Measurements from ENCODE around the gene QDPR.

Gene QDPR

GRCh38 chr4:17526695-17527477 lies 15.0 kb upstream of the QDPR start:
- DNase-seq, result no peak

- no peak for DNase-seq
These were observed 11.8 kb upstream of the QDPR start for GRCh38 chr4:17523662-17524061.

DNA sequence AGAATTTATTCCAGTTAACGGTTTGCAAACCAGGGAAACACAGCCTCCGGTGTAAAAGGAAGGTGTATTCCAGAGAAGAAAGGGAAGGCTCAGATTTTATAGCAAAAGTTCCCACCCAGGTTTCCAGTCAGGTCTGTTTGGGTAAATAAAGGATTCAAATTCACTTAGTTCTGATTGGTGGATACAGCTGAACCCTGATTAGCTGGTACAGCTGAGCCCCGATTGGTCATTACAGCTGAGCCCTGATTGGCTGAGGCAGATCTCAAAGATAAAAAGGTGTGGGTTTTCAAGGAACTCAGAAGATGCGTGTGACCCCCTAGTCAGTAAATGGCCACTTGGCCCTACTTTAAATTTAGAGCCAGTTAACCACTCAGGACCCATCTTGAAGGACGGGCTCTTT lies 9.7 kb upstream of the QDPR start:
- no peak for DNase-seq

GRCh38 chr4:17517664-17518063 lies 5.8 kb upstream of the QDPR start:
- DNase-seq, result no peak

DNA sequence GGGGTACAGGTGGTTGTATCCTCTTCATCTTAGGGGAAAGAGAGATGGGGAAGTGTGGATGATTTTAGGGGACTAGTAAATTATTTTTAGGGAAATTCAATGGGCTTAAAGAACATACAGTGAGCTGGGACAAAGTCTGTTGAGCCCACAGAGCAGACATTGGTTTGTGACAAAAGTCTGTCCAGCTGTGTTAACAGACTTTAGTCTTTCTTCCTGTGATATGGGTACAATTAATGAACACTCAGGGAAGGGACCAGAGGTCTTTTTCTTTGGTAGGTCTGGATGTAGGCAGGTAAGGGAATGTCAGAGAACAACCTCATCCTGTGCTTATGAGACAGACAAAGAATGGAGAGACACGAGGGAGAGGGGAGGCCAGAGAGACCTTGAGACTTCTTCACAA lies 5.1 kb upstream of the QDPR start:
- DNase-seq, result no peak

DNA sequence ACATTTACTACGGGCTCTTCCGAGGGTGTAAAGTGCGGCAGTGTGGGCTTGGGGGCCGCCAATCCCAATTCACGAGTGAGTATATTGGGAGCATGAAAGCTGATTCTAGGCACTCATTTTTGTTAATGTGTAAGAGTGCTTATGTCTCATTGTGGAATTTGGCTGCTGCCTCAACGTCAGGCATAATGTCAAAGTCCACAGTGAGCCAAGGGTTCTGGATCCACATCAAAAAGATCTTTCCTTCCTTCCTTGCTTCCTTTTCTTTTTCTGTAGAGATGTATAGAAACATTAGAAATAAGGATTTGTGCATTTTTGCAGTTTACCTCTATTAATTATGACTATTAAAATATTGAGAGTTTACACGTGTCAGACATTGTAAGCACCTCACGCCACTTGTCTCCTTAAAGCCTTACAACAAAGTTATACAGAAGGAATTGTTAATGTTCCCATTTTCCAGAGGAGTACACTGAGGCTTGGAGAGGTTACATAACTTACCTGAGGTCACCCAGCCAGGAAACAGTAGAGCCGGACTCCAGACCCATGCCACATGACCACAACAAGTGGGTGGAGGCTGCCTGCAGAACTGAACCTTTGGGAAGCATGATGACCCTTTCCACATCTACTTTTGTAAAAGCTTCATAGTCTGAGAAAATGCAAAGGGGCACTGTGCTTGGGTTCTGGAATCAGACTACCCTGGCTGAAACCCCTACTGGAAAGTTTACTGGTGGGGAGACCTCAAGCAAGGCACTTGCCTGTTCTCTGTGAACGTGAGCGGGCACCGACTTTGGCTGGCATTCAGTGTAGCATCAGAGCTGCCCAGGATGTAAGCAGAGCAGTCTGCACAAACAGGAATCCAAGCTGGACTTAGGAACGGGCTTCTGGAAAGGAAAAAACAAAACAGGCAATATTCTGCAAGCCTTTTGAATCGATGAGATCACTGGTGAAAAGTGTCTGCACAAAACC lies 3.8 kb upstream of the QDPR start:
- no peak for DNase-seq

DNA sequence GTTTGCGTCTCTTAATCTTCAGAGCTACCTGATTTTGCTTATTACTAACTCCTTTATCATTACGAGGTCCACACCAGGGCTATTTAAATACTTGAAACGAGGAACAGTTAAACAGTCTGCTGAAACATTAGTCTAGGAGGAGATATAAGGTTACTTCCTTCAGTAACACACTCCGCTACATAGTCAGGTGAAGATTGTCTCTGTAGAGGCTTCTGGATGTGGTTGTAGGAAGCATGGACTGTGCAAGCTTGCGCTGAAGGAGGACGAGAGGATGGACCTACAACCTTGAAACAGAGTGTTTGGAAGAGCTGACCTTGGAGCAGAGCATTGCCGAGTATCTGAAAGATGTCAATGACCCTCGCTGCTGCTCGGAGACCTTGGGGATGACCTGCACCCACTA lies 3.0 kb upstream of the QDPR start, which contains the start of gene CLRN2:
Gene CLRN2, plus strand, starts transcription at position 301 of the 400 bp plus-strand sequence. CDS start 102 bp downstream, outside the sequence.
- DNase-seq, result no peak

- DNase-seq, result no peak
These were observed 1.2 kb upstream of the QDPR start for GRCh38 chr4:17512973-17513665.

DNA sequence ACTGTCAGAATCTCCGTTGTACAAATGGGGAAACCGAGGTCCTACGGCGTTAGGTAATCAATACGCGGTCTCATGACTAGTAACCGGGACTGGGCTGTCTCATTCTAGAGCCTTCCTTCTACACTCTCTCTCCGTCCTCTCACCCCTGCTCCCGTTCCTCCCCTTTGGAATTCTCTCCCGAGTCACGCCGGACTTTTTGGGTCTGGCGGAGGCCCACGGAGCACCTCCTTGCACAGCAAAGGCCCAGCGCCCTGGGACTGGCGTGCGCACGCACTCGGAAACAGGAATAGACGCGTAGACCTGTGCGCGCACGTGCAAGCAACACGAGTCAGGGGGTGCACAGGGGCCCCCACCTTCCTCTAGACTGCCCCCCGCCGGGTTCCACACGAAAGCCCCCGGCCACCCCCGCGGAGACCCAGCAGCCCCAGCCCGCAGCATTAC lies 361 bp downstream of the QDPR start:
- DNase-seq, result no peak

DNA sequence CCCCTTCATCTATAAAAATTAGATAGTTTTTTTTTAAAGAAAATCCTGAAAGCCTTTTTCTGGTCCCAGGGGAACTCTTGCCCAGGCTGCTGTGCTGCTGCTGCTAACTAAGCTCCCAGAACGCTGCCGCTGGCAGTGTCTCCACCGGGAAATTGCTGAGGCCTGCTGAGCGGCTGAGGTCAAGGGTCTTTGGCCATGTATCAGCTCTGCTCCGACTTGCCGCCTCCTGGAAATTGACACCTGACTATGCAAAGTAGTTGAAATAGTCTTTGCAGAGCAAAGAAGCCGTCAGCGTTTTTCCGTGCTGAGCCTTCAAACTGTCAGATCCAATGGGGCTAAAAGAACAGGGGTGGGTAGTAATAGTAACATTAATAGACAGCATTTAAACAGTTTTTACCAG lies 839 bp downstream of the QDPR start:
- no peak for DNase-seq

DNA sequence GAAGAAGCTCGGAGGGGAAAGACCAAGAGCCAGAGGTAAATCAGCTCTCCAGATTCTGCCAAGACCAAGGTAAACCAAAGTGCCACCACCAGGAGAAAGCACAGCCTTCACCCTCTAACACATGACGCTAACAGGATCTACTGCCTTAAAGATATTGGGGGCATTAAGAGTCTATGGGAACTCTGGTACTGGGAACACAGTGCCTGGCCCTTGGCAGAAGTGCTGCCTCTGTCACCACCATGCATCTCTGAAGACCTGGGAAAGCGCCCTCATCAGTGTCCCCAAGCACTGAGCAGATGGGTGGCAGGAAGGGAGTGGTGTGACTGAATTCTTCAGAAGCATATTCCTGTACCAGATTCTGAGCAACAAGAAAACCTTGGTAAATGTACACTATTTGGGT lies 1.3 kb downstream of the QDPR start:
- no peak for DNase-seq

DNA sequence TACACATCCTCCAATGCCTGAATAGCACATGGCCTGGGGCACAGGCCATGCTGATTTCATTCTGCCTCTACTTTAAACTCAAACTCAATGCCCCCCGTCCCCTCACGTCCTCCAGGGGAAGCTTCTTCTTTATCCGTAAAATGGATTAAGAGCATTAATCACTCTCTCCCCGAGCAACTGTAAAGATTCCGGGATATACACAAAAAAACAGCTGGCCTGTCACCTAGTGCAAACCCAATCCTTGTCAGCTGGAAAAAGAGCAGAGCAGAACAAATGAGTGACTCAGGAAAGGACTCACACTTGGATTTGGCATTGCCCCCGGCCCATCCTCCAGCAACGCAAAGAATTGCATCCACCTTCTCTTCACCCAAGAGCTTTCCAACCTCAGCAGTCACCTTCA lies 7.8 kb downstream of the QDPR start:
- no peak for DNase-seq

GRCh38 chr4:17502756-17503155 lies 9.1 kb downstream of the QDPR start:
- DNase-seq, result no peak

DNA sequence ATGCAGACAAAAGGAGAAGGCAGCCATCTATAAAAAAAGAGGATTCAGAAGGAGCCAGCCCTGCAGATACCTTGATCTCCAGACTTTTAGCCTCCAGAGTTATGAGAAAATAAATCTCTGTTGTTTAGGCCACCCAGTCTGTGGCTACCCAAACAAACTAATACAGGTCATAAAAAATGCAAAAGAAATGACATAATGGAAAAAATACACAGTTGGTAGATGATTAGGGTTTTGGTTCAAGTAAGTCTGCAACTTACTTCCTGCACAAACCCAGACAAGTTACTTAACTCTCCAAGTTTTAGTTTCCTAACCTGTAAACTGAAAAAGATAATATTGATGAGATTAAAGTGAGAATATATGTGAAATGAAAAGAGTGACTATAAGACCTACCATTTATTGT lies 11.3 kb downstream of the QDPR start:
- no peak for DNase-seq

- no peak for DNase-seq
These were observed 13.9 kb downstream of the QDPR start for GRCh38 chr4:17497890-17498523.

DNA sequence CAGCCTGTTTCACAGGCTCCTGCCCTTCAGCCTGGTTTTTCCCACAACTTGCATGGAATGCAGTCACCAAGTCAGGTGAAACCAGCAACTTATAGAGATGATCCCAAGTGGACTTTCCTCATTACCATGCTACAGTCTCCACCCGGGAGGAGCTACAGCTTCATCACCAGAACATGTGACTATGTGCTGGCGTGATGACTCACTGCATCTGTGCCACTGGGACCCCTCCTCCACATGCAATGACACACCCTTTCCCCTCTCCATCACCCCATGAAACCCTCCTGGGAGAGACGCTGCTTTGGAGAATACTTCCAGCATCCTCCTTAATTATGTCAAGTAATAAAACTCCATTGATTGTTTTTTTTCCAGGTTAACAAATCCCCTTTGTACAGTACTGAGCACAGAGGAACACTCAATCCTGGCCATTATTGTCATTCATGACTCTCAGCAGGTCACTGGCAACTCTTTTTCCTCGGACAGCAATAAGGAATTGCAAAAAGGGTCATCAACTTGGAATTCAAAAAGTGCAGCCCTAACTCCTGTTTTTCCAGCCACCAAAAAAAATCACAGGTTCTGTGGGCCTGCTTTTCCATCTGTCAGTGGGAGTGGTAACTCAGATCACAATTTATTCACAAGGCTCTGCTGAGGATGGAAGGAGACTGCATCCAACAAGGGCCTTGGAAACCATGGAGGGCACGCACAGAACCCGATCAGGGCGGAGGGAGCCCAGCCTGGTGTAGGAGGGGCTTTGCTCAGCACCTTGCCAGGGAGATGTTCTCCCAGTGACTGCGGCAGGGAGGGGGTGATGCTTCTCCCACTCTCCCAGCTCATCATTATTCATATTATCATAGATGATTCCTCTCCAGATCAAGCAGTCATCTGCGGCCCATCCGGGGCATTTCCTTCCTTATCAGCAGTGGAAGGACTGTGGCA lies 17.4 kb downstream of the QDPR start:
- no peak for DNase-seq

- no peak for DNase-seq
These were observed 18.3 kb downstream of the QDPR start for GRCh38 chr4:17493619-17494018.

GRCh38 chr4:17492876-17493275 lies 19.0 kb downstream of the QDPR start:
- DNase-seq, result no peak

- no peak for DNase-seq
These were observed 19.7 kb downstream of the QDPR start for GRCh38 chr4:17492058-17492741.

DNA sequence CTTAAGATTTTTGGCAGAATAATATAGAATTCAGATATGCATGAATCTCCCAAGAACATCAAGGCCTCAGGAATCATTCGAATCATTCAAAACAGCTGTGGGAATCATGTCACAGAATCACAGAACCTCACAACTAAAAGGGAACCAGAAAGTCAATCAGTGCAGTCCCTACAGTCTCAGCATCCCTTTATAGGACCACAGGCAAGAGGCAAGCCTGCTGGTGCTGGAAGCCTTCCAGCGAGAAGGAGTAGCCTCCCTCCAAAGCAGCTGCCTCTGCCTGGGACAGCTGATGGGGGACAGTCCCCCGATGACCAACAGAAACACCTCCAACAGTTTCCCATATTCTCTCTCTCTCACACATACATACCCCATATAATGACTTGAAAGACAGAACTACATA lies 20.7 kb downstream of the QDPR start:
- DNase-seq, result no peak

DNA sequence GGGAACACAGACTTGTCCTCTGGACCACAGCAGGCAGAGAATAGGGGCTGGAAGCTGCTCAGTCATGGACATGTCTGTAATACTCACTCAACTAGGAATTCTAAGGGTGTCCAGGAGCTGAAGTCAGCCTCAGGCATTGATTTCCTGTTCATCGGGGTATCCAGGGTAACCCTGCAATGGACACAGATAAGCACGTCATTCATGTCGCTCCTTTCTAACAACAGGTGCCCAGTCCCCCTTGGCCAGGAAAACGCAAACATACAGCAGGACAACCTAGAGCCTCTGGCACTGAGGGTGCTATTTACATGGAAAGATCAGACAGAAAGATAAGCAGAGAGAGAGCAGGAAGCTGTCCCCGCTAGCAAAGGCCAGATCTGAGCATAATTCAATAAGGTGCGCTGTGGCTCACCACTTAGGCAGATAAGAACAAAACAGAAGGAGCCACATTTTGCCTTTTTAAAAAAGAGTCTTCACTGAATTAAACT lies 21.3 kb downstream of the QDPR start:
- DNase-seq, result no peak
